Uterus (tissue), 4 donors: ENCODE data around the gene EMILIN2. TPM values are rescaled to one million over a fixed set of nuclear protein-coding genes. Genes with fewer than 3 reads are reported as not detected.

Experiments
- DNase-seq, 2 donors: peaks; one replicate each; pipeline ENCODE4 v3.0.0-alpha.2; 2019 to 2020
- H3K27ac ChIP-seq, 2 donors: fragments of 200-600 bp; sonication (generic); 1 replicate in 1 of 2; 2 replicates in 1 of 2; pipeline ENCODE4 v1.5.1; 2016 to 2018
- H3K27me3 ChIP-seq, 2 donors: fragments of 200-600 bp; sonication (generic); one replicate each; pipeline ENCODE4 v1.5.1; 2018 to 2019; ENCODE audit warnings: control low read depth in 1 of 2
- H3K36me3 ChIP-seq, 2 donors: fragments of 200-600 bp; sonication (generic); one replicate each; pipeline ENCODE4 v1.5.1; 2019; ENCODE audit warnings: control low read depth in 1 of 2
- H3K4me1 ChIP-seq, 2 donors: fragments of 200-600 bp; sonication (generic); one replicate each; pipeline ENCODE4 v1.5.1; 2018 to 2019; ENCODE audit warnings: control low read depth in 1 of 2
- H3K4me3 ChIP-seq, 2 donors: fragments of 200-600 bp; sonication (generic); 1 replicate in 1 of 2; 2 replicates in 1 of 2; pipeline ENCODE4 v1.5.1; 2018 to 2019; ENCODE audit warnings: mild to moderate bottlenecking in 1 of 2
- H3K9me3 ChIP-seq, 2 donors: fragments of 200-600 bp; sonication (generic); one replicate each; pipeline ENCODE4 v1.5.1; 2019; ENCODE audit warnings: control low read depth in 1 of 2
- POLR2A ChIP-seq, 2 donors: fragments of 450-650 bp; IDR thresholded peaks; one replicate each; pipeline ENCODE4 v1.6.1; 2016; ENCODE audit warnings: antibody characterized with exemption in 2 of 2, mild to moderate bottlenecking in 1 of 2, moderate library complexity in 1 of 2
- intact Hi-C: fragments of 100-400 bp; cut with DNase I; formaldehyde crosslinking; loops from one replicate; pipeline ENCODE4 v1.15.1; 2023; ENCODE audit warnings: low total_unique reads
- total RNA-seq, 4 donors: library from RNA; depleted of rRNA in 3 of 4; stranded (reverse); fragments of >200 nt in 3 of 4; gene quantifications; one replicate each; pipeline versions ENCODE4 v1.1.0 to v1.2.4, GENCODE V29; 2014 to 2023
- TF ChIP-seq, protein P1 (sequence below), 4 experiments: fragments of 200-600 bp in 2 of 4; fragments of 450-650 bp in 2 of 4; sonication (generic) in 2 of 4; IDR thresholded peaks; one replicate each; pipeline ENCODE4 v1.5.1; 2016 to 2019; ENCODE audit warnings: antibody characterized with exemption in 4 of 4, mild to moderate bottlenecking in 2 of 4, moderate library complexity in 1 of 4
- donor health status: DM: yes; HTN: yes; CAD: no.

Gene EMILIN2
- total RNA-seq, 4 donors from 2014 or later, result 25.6 to 60.2 (median 43.2) TPM

- intact Hi-C loops, result loop anchor here (10.0 kb wide), 1 partner anchor 185 kb away; no protein-coding TSS in a partner anchor
- no peaks in the 10 kb centered on the region for H3K27me3 ChIP-seq
Observed at GRCh38 chr18:2939317-2939716, 92.5 kb downstream of the EMILIN2 start.

GRCh38 chr18:2948038-2948437, 101.2 kb downstream of the EMILIN2 start:
- DNase-seq, result no peak
- Histone ChIP-seq H3K9me3 (no peaks in the 10 kb centered on the region), H3K4me1 (no peaks in the 10 kb centered on the region), H3K36me3 (no peaks in the 10 kb centered on the region), H3K27me3 (no peaks in the 10 kb centered on the region), H3K27ac (no peak overlapping the region), H3K4me3 (no peak overlapping the region)
- intact Hi-C loops, result no loop called here
- TF ChIP-seq POLR2A (IDR thresholded peaks at IDR 0.05), result no peak
- TF ChIP-seq, protein P1, sequence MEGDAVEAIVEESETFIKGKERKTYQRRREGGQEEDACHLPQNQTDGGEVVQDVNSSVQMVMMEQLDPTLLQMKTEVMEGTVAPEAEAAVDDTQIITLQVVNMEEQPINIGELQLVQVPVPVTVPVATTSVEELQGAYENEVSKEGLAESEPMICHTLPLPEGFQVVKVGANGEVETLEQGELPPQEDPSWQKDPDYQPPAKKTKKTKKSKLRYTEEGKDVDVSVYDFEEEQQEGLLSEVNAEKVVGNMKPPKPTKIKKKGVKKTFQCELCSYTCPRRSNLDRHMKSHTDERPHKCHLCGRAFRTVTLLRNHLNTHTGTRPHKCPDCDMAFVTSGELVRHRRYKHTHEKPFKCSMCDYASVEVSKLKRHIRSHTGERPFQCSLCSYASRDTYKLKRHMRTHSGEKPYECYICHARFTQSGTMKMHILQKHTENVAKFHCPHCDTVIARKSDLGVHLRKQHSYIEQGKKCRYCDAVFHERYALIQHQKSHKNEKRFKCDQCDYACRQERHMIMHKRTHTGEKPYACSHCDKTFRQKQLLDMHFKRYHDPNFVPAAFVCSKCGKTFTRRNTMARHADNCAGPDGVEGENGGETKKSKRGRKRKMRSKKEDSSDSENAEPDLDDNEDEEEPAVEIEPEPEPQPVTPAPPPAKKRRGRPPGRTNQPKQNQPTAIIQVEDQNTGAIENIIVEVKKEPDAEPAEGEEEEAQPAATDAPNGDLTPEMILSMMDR (IDR thresholded peaks at IDR 0.05), result peak; percentile 22 to 32 (median 28)

More at GRCh38 chr18:2939317-2939716, 92.5 kb downstream of the EMILIN2 start:
- Histone ChIP-seq H3K9me3 (no peaks in the 10 kb centered on the region), H3K36me3 (no peaks in the 10 kb centered on the region), H3K4me3 (no peak overlapping the region), H3K27ac (no peak overlapping the region), H3K4me1 (no peaks in the 10 kb centered on the region)
- TF ChIP-seq, protein P1 (IDR thresholded peaks at IDR 0.05), result no peak
- TF ChIP-seq POLR2A (IDR thresholded peaks at IDR 0.05), result no peak
- DNase-seq, result no peak

GRCh38 chr18:2952605-2953004, 105.8 kb downstream of the EMILIN2 start:
- Histone ChIP-seq H3K36me3 (no peaks in the 10 kb centered on the region), H3K4me3 (no peak overlapping the region), H3K4me1 (no peaks in the 10 kb centered on the region), H3K27me3 (no peaks in the 10 kb centered on the region), H3K9me3 (no peaks in the 10 kb centered on the region), H3K27ac (no peak overlapping the region)
- no peak for DNase-seq
- no peak for TF ChIP-seq POLR2A (IDR thresholded peaks at IDR 0.05)
- TF ChIP-seq, protein P1 (IDR thresholded peaks at IDR 0.05), result no peak
- intact Hi-C loops, result no loop called here

DNA sequence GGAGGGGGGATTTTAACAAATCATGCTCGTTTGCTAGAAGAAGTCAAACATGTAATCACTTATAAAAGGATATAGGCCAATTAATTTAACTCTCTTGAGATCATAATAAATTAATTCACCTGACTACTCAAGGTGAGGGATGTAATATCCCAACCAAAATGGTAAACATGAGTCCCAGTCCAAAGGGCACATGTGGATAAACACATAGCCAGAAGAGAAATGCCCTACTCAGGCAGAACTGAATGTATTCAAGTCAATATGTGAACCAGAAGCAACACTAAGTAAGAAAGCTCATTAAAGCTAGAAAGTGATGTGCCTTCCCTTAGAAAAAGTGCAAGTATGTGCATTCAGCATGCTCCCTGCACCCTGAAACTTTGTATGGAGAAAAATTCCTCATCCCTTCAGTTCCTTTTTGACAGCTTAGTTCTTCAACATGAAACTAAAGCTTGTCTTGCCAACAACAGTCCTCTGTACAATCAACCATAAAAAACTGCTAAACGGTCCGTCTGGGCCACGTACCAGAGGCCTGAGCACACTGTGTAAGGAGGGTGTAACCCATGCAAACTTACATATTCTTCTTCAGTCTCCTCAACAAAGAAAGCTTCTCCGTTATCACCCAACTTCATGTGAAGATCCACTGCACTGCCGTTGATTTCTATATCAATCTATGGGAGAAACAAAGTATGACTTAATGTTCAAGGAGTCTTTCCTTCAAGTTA, 107.3 kb downstream of the EMILIN2 start:
- Histone ChIP-seq H3K27ac (no peak overlapping the region), H3K36me3 (no peaks in the 10 kb centered on the region), H3K4me3 (no peak overlapping the region), H3K9me3 (no peaks in the 10 kb centered on the region), H3K4me1 (peaks cover 3% of the 10 kb centered on the region in 2 donors), H3K27me3 (no peaks in the 10 kb centered on the region)
- TF ChIP-seq, protein P1 (IDR thresholded peaks at IDR 0.05), result no peak
- TF ChIP-seq POLR2A (IDR thresholded peaks at IDR 0.05), result no peak
- intact Hi-C loops, result no loop called here
- no peak for DNase-seq

DNA sequence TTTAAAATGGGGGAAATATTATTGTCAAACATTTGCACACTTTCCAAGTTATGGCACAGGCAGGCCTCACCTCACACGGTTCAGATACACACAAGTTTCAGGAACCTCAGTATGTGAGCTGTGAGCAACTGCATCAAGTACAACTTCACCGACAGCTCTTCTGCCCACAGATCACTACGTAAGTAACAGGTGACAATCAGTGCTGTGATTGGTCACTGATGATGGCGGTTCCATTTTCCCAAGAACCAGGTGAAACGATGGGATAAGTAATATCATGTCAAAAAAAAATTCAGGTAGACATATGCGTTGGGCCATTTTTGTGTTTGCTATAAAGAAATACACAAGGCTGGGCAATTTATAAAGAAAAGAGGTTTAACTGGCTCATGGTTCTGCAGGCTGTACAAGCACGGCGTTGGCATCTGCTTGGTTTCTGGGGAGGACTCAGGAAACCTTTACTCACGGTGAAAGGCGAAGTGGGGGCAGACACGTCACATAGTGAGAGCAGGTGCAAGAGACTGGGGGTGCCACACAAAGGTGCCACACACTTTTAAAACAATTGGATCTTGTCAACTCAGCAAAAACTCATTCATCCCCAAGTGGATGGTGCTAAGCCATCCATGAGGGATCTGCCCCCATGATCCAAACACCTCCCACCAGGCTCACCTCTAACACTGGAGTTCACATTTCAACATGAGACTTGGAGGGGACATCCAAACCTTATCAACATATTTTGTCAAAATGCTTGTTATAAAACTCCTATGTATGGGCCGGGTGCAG, 108.3 kb downstream of the EMILIN2 start:
- no peak overlapping the region for H3K4me3 ChIP-seq
- TF ChIP-seq, protein P1 (IDR thresholded peaks at IDR 0.05), result no peak
- no peak for TF ChIP-seq POLR2A (IDR thresholded peaks at IDR 0.05)
- H3K27ac ChIP-seq, result no peak overlapping the region
- intact Hi-C loops, result no loop called here
- no peaks in the 10 kb centered on the region for H3K27me3 ChIP-seq
- peaks cover 3 to 10% of the 10 kb centered on the region in 2 donors for H3K4me1 ChIP-seq
- DNase-seq, result no peak
- H3K9me3 ChIP-seq, result no peaks in the 10 kb centered on the region
- no peaks in the 10 kb centered on the region for H3K36me3 ChIP-seq
